Measurements from ENCODE around the gene CEACAM4.
"Not testable (repeated sequence)": the region's sequence is repeated elsewhere in the genome, so short reads cannot be mapped to it uniquely, and the experiment has no call there.

CEACAM4 gene

GRCh38 chr19:41584260-41584810 is 42.5 kb downstream of the CEACAM4 start:
- Histone ChIP-seq H3K9me3 (ENCODE audit: control insufficient read depth, insufficient read depth, low read depth, low read length) (peaks cover 51% of the 10 kb centered on the region), H3K27ac (ENCODE audit: low read depth, low read length) (no peak overlapping the region), H3K9ac (ENCODE audit: low read length) (no peak overlapping the region), H3K36me3 (ENCODE audit: control insufficient read depth, insufficient read depth, low read length) (no peaks in the 10 kb centered on the region), H3K4me1 (ENCODE audit: control insufficient read depth, insufficient read depth, low read length) (no peaks in the 10 kb centered on the region), H3K4me3 (ENCODE audit: low read depth, low read length) (no peak overlapping the region), H3K27me3 (ENCODE audit: control insufficient read depth, insufficient read depth, low read length) (peaks cover 8% of the 10 kb centered on the region)

- not testable (repeated sequence) for H3K4me3 ChIP-seq (ENCODE audit: low read depth, low read length); H3K36me3 ChIP-seq (ENCODE audit: control insufficient read depth, insufficient read depth, low read length); H3K9ac ChIP-seq (ENCODE audit: low read length); H3K27ac ChIP-seq (ENCODE audit: low read depth, low read length); H3K4me1 ChIP-seq (ENCODE audit: control insufficient read depth, insufficient read depth, low read length)
- H3K9me3 ChIP-seq (ENCODE audit: control insufficient read depth, insufficient read depth, low read depth, low read length) = peaks cover 59% of the 10 kb centered on the region
- peaks cover 15% of the 10 kb centered on the region for H3K27me3 ChIP-seq (ENCODE audit: control insufficient read depth, insufficient read depth, low read length)
Measured at GRCh38 chr19:41582577-41583182, 44.2 kb downstream of the CEACAM4 start.

GRCh38 chr19:41581068-41581467 is 45.8 kb downstream of the CEACAM4 start:
- not testable (repeated sequence) for H3K36me3 ChIP-seq (ENCODE audit: control insufficient read depth, insufficient read depth, low read length); H3K27ac ChIP-seq (ENCODE audit: low read depth, low read length); H3K4me3 ChIP-seq (ENCODE audit: low read depth, low read length); H3K4me1 ChIP-seq (ENCODE audit: control insufficient read depth, insufficient read depth, low read length); H3K9ac ChIP-seq (ENCODE audit: low read length)
- H3K9me3 ChIP-seq (ENCODE audit: control insufficient read depth, insufficient read depth, low read depth, low read length) = peaks cover 59% of the 10 kb centered on the region
- peaks cover 25% of the 10 kb centered on the region; the same call in 1 of the 2 replicates for H3K27me3 ChIP-seq (ENCODE audit: control insufficient read depth, insufficient read depth, low read length)

- Histone ChIP-seq H3K4me3 (ENCODE audit: low read depth, low read length) (no peak overlapping the region), H3K4me1 (ENCODE audit: control insufficient read depth, insufficient read depth, low read length) (no peaks in the 10 kb centered on the region), H3K27me3 (ENCODE audit: control insufficient read depth, insufficient read depth, low read length) (peaks cover 42% of the 10 kb centered on the region), H3K27ac (ENCODE audit: low read depth, low read length) (no peak overlapping the region), H3K9ac (ENCODE audit: low read length) (no peak overlapping the region), H3K9me3 (ENCODE audit: control insufficient read depth, insufficient read depth, low read depth, low read length) (peaks cover 48% of the 10 kb centered on the region), H3K36me3 (ENCODE audit: control insufficient read depth, insufficient read depth, low read length) (no peaks in the 10 kb centered on the region)
Measured at GRCh38 chr19:41578886-41579285, 48.0 kb downstream of the CEACAM4 start.

- no peaks in the 10 kb centered on the region for H3K4me1 ChIP-seq (ENCODE audit: control insufficient read depth, insufficient read depth, low read length)
- no peak overlapping the region for H3K9ac ChIP-seq (ENCODE audit: low read length)
- peaks cover 38% of the 10 kb centered on the region for H3K9me3 ChIP-seq (ENCODE audit: control insufficient read depth, insufficient read depth, low read depth, low read length)
- H3K4me3 ChIP-seq (ENCODE audit: low read depth, low read length) = no peak overlapping the region
- H3K27me3 ChIP-seq (ENCODE audit: control insufficient read depth, insufficient read depth, low read length) = peaks cover 53% of the 10 kb centered on the region
- H3K27ac ChIP-seq (ENCODE audit: low read depth, low read length) = no peak overlapping the region
- no peaks in the 10 kb centered on the region for H3K36me3 ChIP-seq (ENCODE audit: control insufficient read depth, insufficient read depth, low read length)
Measured at GRCh38 chr19:41577833-41578232, 49.0 kb downstream of the CEACAM4 start.

- Histone ChIP-seq H3K4me1 (ENCODE audit: control insufficient read depth, insufficient read depth, low read length) (no peaks in the 10 kb centered on the region), H3K27me3 (ENCODE audit: control insufficient read depth, insufficient read depth, low read length) (peaks cover 58% of the 10 kb centered on the region), H3K9ac (ENCODE audit: low read length) (no peak overlapping the region), H3K36me3 (ENCODE audit: control insufficient read depth, insufficient read depth, low read length) (no peaks in the 10 kb centered on the region), H3K27ac (ENCODE audit: low read depth, low read length) (no peak overlapping the region), H3K9me3 (ENCODE audit: control insufficient read depth, insufficient read depth, low read depth, low read length) (peaks cover 33% of the 10 kb centered on the region), H3K4me3 (ENCODE audit: low read depth, low read length) (no peak overlapping the region)
Measured at GRCh38 chr19:41577144-41577830, 49.6 kb downstream of the CEACAM4 start.

- Histone ChIP-seq H3K36me3 (ENCODE audit: control insufficient read depth, insufficient read depth, low read length) (no peaks in the 10 kb centered on the region), H3K9me3 (ENCODE audit: control insufficient read depth, insufficient read depth, low read depth, low read length) (peaks cover 24% of the 10 kb centered on the region), H3K27me3 (ENCODE audit: control insufficient read depth, insufficient read depth, low read length) (peaks cover 70% of the 10 kb centered on the region), H3K4me3 (ENCODE audit: low read depth, low read length) (no peak within 1 kb of the TSS), H3K4me1 (ENCODE audit: control insufficient read depth, insufficient read depth, low read length) (no peaks in the 10 kb centered on the region), H3K27ac (ENCODE audit: low read depth, low read length) (no peak within 1 kb of the TSS), H3K9ac (ENCODE audit: low read length) (no peak within 1 kb of the TSS)
Measured at GRCh38 chr19:41575998-41576397, 50.9 kb downstream of the CEACAM4 start, which contains the start of gene CEACAM21. CEACAM21 (plus strand) TSS chr19:41576166; CDS start chr19:41576275, 109 bp downstream.

GRCh38 chr19:41570639-41571112 is 56.2 kb downstream of the CEACAM4 start:
- Histone ChIP-seq H3K27me3 (ENCODE audit: control insufficient read depth, insufficient read depth, low read length) (peaks cover 92% of the 10 kb centered on the region), H3K4me1 (ENCODE audit: control insufficient read depth, insufficient read depth, low read length) (no peaks in the 10 kb centered on the region), H3K9ac (ENCODE audit: low read length) (no peak overlapping the region), H3K9me3 (ENCODE audit: control insufficient read depth, insufficient read depth, low read depth, low read length) (no peaks in the 10 kb centered on the region), H3K36me3 (ENCODE audit: control insufficient read depth, insufficient read depth, low read length) (no peaks in the 10 kb centered on the region), H3K4me3 (ENCODE audit: low read depth, low read length) (no peak overlapping the region), H3K27ac (ENCODE audit: low read depth, low read length) (no peak overlapping the region)

- Histone ChIP-seq H3K9me3 (ENCODE audit: control insufficient read depth, insufficient read depth, low read depth, low read length) (no peaks in the 10 kb centered on the region), H3K27me3 (ENCODE audit: control insufficient read depth, insufficient read depth, low read length) (peaks cover 92% of the 10 kb centered on the region), H3K36me3 (ENCODE audit: control insufficient read depth, insufficient read depth, low read length) (no peaks in the 10 kb centered on the region), H3K9ac (ENCODE audit: low read length) (no peak overlapping the region), H3K4me1 (ENCODE audit: control insufficient read depth, insufficient read depth, low read length) (no peaks in the 10 kb centered on the region), H3K27ac (ENCODE audit: low read depth, low read length) (no peak overlapping the region), H3K4me3 (ENCODE audit: low read depth, low read length) (no peak overlapping the region)
Measured at GRCh38 chr19:41570179-41570578, 56.7 kb downstream of the CEACAM4 start.

GRCh38 chr19:41569481-41570150 is 57.3 kb downstream of the CEACAM4 start:
- Histone ChIP-seq H3K9ac (ENCODE audit: low read length) (no peak overlapping the region), H3K27ac (ENCODE audit: low read depth, low read length) (no peak overlapping the region), H3K4me1 (ENCODE audit: control insufficient read depth, insufficient read depth, low read length) (peaks cover 3% of the 10 kb centered on the region; the same call in 1 of the 2 replicates), H3K9me3 (ENCODE audit: control insufficient read depth, insufficient read depth, low read depth, low read length) (no peaks in the 10 kb centered on the region), H3K27me3 (ENCODE audit: control insufficient read depth, insufficient read depth, low read length) (peaks cover 93% of the 10 kb centered on the region), H3K4me3 (ENCODE audit: low read depth, low read length) (no peak overlapping the region), H3K36me3 (ENCODE audit: control insufficient read depth, insufficient read depth, low read length) (no peaks in the 10 kb centered on the region)

Measured in HUES6 (cell line).